T follicular helper cell (primary cell): ENCODE results near the gene HMG20A.
"Not testable (repeated sequence)": the region's sequence is repeated elsewhere in the genome, so short reads cannot be mapped to it uniquely, and the experiment has no call there.

ENCODE experiments used
- DNase-seq: peaks from one replicate; pipeline ENCODE4 v3.0.0-alpha.2; 2020; ENCODE audit warnings: low read depth

The HMG20A gene

GRCh38 chr15:77406846-77407245 lies 13.8 kb upstream of the HMG20A start:
- no peak for DNase-seq

- DNase-seq, result no peak
These were observed 11.2 kb upstream of the HMG20A start for GRCh38 chr15:77409259-77410156.

- DNase-seq, result not testable (repeated sequence)
These were observed 10.6 kb upstream of the HMG20A start for GRCh38 chr15:77410157-77410500.

- DNase-seq, result no peak
These were observed 9.7 kb upstream of the HMG20A start for GRCh38 chr15:77410701-77411618.

GRCh38 chr15:77411619-77411976 lies 9.1 kb upstream of the HMG20A start:
- DNase-seq, result no peak

GRCh38 chr15:77412972-77413698 lies 7.6 kb upstream of the HMG20A start:
- DNase-seq, result no peak

- DNase-seq, result no peak
These were observed 6.9 kb upstream of the HMG20A start for GRCh38 chr15:77413699-77414349.

- DNase-seq, result no peak
These were observed 5.8 kb upstream of the HMG20A start for GRCh38 chr15:77414789-77415442.

GRCh38 chr15:77415450-77416147 lies 5.1 kb upstream of the HMG20A start:
- no peak for DNase-seq

- no peak for DNase-seq
These were observed 4.6 kb upstream of the HMG20A start for GRCh38 chr15:77416148-77416455.

GRCh38 chr15:77416954-77417353 lies 3.7 kb upstream of the HMG20A start:
- no peak for DNase-seq

- DNase-seq, result no peak
These were observed 3.1 kb upstream of the HMG20A start for GRCh38 chr15:77417602-77418001.

GRCh38 chr15:77418391-77418965 lies 2.2 kb upstream of the HMG20A start:
- DNase-seq, result no peak

- peak; percentile 3 for DNase-seq
These were observed 1.5 kb upstream of the HMG20A start for GRCh38 chr15:77418966-77419835.

GRCh38 chr15:77419836-77420609 lies 665 bp upstream of the HMG20A start, which contains the start of gene PEAK1:
TSS of gene PEAK1 (minus strand) at chr15:77420104. CDS start at chr15:77181926, 238,178 bp downstream.
- peak; percentile 100 for DNase-seq

- DNase-seq, result no peak
These were observed 647 bp downstream of the HMG20A start for GRCh38 chr15:77421370-77421700.

GRCh38 chr15:77425104-77425503 lies 4.4 kb downstream of the HMG20A start:
- no peak for DNase-seq

- DNase-seq, result no peak
These were observed 5.7 kb downstream of the HMG20A start for GRCh38 chr15:77426377-77426776.

- no peak for DNase-seq
These were observed 6.2 kb downstream of the HMG20A start for GRCh38 chr15:77426871-77427270.
